DND-41 (cell line): ENCODE results near the gene NETO2.

Experiments
- ATAC-seq: fragments of 200-7000 bp; cut with Tn5 transposase; 3 replicates; pipeline ENCODE4 v1.9.1; 2021; ENCODE audit warnings: low read depth; ENCODE audit not compliant: insufficient read depth
- DNase-seq: peaks from one replicate; pipeline ENCODE4 v3.0.0-alpha.2; 2020
- H2AFZ ChIP-seq: 2 replicates; pipeline ENCODE4 v1.6.0; 2012; ENCODE audit warnings: low read depth, low read length
- H3K27ac ChIP-seq: 2 replicates; pipeline ENCODE4 v1.5.1; 2012; ENCODE audit warnings: low read length, inconsistent platforms
- H3K27me3 ChIP-seq: fragments of 200-600 bp; sonication (generic); 2 replicates; pipeline ENCODE4 v1.6.0; 2012; ENCODE audit warnings: low read length, mild to moderate bottlenecking, inconsistent platforms; ENCODE audit not compliant: insufficient read depth, poor library complexity
- H3K36me3 ChIP-seq: 2 replicates; pipeline ENCODE4 v1.5.1; 2012; ENCODE audit warnings: low read length, inconsistent platforms; ENCODE audit not compliant: insufficient read depth
- H3K4me1 ChIP-seq: 2 replicates; pipeline ENCODE4 v1.5.1; 2012; ENCODE audit warnings: mild to moderate bottlenecking, low read length; ENCODE audit not compliant: insufficient read depth
- H3K4me2 ChIP-seq: 2 replicates; pipeline ENCODE4 v1.6.0; 2012; ENCODE audit warnings: mild to moderate bottlenecking, moderate library complexity, low read length, inconsistent platforms; ENCODE audit not compliant: insufficient read depth
- H3K4me3 ChIP-seq, 2 experiments: fragments of 200-600 bp in 1 of 2; shearing (Covaris generic) in 1 of 2; 2 replicates each; pipeline ENCODE4 v1.5.1; 2012 to 2016; ENCODE audit warnings: inconsistent platforms in 2 of 2, low read length in 2 of 2, mild to moderate bottlenecking in 2 of 2, low read depth in 1 of 2, moderate library complexity in 1 of 2
- H3K79me2 ChIP-seq: 2 replicates; pipeline ENCODE4 v1.6.0; 2012; ENCODE audit warnings: low read length, inconsistent platforms; ENCODE audit not compliant: insufficient read depth
- H3K9ac ChIP-seq: 2 replicates; pipeline ENCODE4 v1.6.0; 2012; ENCODE audit warnings: low read depth, mild to moderate bottlenecking, inconsistent platforms, low read length, moderate library complexity
- H3K9me3 ChIP-seq: 2 replicates; pipeline ENCODE4 v1.5.1; 2012; ENCODE audit warnings: low read length, moderate library complexity, mild to moderate bottlenecking, inconsistent platforms; ENCODE audit not compliant: insufficient read depth, severe bottlenecking
- H4K20me1 ChIP-seq: 2 replicates; pipeline ENCODE4 v1.6.0; 2012; ENCODE audit warnings: low read length; ENCODE audit not compliant: insufficient read depth
- EZH2 ChIP-seq: IDR thresholded peaks from 3 replicates; pipeline ENCODE4 v1.6.1; 2012; ENCODE audit warnings: borderline replicate concordance, low read depth, mild to moderate bottlenecking, moderate library complexity, low read length, inconsistent platforms; ENCODE audit not compliant: severe bottlenecking
- TF ChIP-seq, protein P1 (sequence below): IDR thresholded peaks from 2 replicates; pipeline ENCODE4 v1.5.1; 2012; ENCODE audit warnings: borderline replicate concordance, low read length, moderate library complexity, mild to moderate bottlenecking; ENCODE audit not compliant: poor library complexity, severe bottlenecking; ENCODE audit errors: extremely low read depth

Gene NETO2

DNA sequence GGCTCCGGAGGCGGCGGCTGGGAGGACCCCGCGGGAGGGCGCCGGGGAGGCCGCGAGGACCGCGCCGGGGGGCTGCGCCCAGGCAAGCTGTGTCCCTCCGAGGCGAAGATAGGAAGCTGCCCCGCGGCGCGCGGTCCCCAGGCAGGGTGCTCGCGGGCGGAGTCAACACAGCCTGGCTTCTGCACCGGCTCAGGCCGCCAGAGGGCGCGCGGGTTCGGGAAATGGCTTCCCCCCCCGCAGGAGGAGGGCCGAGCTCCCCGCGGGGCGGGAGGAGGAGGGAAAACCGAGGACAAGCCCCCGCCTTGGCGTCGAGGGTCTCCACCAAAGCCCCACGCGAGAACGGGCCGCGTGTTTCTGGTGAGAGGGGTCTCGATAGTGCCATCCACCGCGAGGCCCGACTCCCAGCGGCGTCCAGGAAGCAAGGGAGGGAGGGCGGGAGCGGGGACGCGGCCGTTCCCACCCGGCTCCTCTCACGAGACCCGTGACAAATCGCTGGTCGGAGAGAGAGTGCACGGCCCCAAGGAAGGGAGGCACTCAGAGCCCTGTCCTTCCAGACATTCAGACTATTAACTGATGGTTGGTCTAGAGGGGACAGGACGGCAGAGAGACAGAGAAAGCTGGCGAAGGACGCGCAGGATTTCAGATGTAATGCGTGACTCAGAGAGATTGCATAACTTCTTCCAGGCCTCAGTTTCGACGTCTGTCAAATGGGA, 105.8 kb downstream of the NETO2 start:
- H3K27ac ChIP-seq = no peak overlapping the region
- H2AFZ ChIP-seq = peak overlapping the region; percentile 76
- peak overlapping the region; percentile 62 for H3K9ac ChIP-seq
- H3K36me3 ChIP-seq = no peaks in the 10 kb centered on the region
- ATAC-seq (peak; percentile 96), DNase-seq (peak; percentile 87)
- no peaks in the 10 kb centered on the region for H3K79me2 ChIP-seq
- TF ChIP-seq, protein P1, sequence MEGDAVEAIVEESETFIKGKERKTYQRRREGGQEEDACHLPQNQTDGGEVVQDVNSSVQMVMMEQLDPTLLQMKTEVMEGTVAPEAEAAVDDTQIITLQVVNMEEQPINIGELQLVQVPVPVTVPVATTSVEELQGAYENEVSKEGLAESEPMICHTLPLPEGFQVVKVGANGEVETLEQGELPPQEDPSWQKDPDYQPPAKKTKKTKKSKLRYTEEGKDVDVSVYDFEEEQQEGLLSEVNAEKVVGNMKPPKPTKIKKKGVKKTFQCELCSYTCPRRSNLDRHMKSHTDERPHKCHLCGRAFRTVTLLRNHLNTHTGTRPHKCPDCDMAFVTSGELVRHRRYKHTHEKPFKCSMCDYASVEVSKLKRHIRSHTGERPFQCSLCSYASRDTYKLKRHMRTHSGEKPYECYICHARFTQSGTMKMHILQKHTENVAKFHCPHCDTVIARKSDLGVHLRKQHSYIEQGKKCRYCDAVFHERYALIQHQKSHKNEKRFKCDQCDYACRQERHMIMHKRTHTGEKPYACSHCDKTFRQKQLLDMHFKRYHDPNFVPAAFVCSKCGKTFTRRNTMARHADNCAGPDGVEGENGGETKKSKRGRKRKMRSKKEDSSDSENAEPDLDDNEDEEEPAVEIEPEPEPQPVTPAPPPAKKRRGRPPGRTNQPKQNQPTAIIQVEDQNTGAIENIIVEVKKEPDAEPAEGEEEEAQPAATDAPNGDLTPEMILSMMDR = peak; percentile 96
- TF ChIP-seq EZH2 = no peak
- H3K4me1 ChIP-seq = peaks cover 13% of the 10 kb centered on the region
- H3K27me3 ChIP-seq = peaks cover 6% of the 10 kb centered on the region
- H3K9me3 ChIP-seq = no peaks in the 10 kb centered on the region
- H3K4me2 ChIP-seq = peak overlapping the region; percentile 64
- no peaks in the 10 kb centered on the region for H4K20me1 ChIP-seq
- peak overlapping the region; percentile 31 to 60; a peak in 3 of 4 replicates for H3K4me3 ChIP-seq

DNA sequence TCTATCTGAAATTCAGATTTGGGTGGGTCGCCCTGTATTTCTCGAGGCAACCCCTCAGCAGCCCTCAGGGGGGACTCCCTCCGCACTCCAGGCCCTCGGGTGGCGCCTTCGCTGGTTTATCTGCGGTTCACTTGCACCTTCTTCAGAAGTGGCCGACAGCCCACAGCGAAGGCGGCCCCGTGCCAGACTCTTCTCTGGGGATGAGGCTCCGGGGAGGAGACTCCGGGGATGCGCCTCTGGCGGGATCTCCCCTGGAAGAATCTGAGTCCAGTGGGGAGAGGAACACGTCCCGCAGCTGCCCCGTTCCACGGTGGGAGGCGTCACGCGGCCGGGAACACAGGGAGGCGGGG, 106.4 kb downstream of the NETO2 start:
- Histone ChIP-seq H3K9ac (peak overlapping the region; percentile 62), H3K4me1 (peaks cover 13% of the 10 kb centered on the region), H3K27ac (no peak overlapping the region), H3K9me3 (no peaks in the 10 kb centered on the region), H3K4me3 (peak overlapping the region; percentile 31 to 60; a peak in 3 of 4 replicates), H2AFZ (peak overlapping the region; percentile 76), H4K20me1 (no peaks in the 10 kb centered on the region), H3K79me2 (no peaks in the 10 kb centered on the region), H3K36me3 (no peaks in the 10 kb centered on the region), H3K27me3 (peaks cover 6% of the 10 kb centered on the region), H3K4me2 (peak overlapping the region; percentile 64)
- no peak for TF ChIP-seq EZH2
- TF ChIP-seq, protein P1 = no peak
- ATAC-seq (peak; percentile 34; the same call in 2 of the 3 replicates), DNase-seq (peak; percentile 34)

DNA sequence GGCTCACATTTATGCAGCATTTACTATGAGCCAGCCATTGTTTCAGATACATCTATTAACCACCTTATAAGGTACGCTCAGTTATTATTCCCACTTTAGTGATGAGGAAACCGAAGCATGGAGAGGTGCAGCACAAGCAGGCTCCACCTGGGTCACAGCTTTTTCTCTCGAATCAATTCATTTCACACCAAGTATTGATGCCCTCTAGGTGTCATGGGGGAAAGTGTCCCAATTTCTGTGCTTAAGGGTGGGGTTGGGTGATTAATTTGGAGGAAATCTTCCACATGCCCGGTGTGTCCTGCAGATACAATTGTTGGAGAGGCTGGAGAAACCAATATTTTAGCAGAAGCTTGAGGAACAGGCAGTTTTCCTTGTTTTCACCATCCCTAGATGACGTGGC, 107.5 kb downstream of the NETO2 start:
- Histone ChIP-seq H3K79me2 (no peaks in the 10 kb centered on the region), H3K4me3 (no peak overlapping the region), H3K4me1 (peaks cover 13% of the 10 kb centered on the region), H3K9me3 (no peaks in the 10 kb centered on the region), H4K20me1 (no peaks in the 10 kb centered on the region), H3K4me2 (no peak overlapping the region), H3K27ac (no peak overlapping the region), H3K27me3 (peaks cover 6% of the 10 kb centered on the region), H3K9ac (no peak overlapping the region), H2AFZ (no peak overlapping the region), H3K36me3 (no peaks in the 10 kb centered on the region)
- ATAC-seq (no peak), DNase-seq (no peak)
- TF ChIP-seq, protein P1 = peak; percentile 16
- TF ChIP-seq EZH2 = no peak
